ENCODE measurements around the gene ROS1.
"Not testable (repeated sequence)": the region's sequence is repeated elsewhere in the genome, so short reads cannot be mapped to it uniquely, and the experiment has no call there.

Gene ROS1

GRCh38 chr6:117425431-117426153 is at the start of gene ROS1:
TSS of gene ROS1 (minus strand) at chr6:117425942. CDS start at chr6:117425656, 286 bp downstream.
- peak; percentile 8 for DNase-seq

GRCh38 chr6:117473401-117473800 is 47.7 kb upstream of the ROS1 start:
- DNase-seq = no peak

GRCh38 chr6:117472667-117473066 is 46.9 kb upstream of the ROS1 start:
- DNase-seq = no peak

GRCh38 chr6:117469791-117470190 is 44.0 kb upstream of the ROS1 start:
- DNase-seq = no peak

- peak; percentile 15 for DNase-seq
Measured at GRCh38 chr6:117469356-117469755, 43.6 kb upstream of the ROS1 start.

GRCh38 chr6:117468527-117468926 is 42.8 kb upstream of the ROS1 start:
- not testable (repeated sequence) for DNase-seq

- DNase-seq = no peak
Measured at GRCh38 chr6:117467876-117468275, 42.1 kb upstream of the ROS1 start.

- DNase-seq = no peak
Measured at GRCh38 chr6:117465691-117466090, 39.9 kb upstream of the ROS1 start.

GRCh38 chr6:117464700-117465099 is 39.0 kb upstream of the ROS1 start:
- no peak for DNase-seq

GRCh38 chr6:117463762-117464665 is 38.3 kb upstream of the ROS1 start:
- DNase-seq = no peak

GRCh38 chr6:117459204-117459944 is 33.6 kb upstream of the ROS1 start:
- DNase-seq = no peak

- DNase-seq = no peak
Measured at GRCh38 chr6:117456998-117457397, 31.3 kb upstream of the ROS1 start.

- DNase-seq = no peak
Measured at GRCh38 chr6:117456250-117456649, 30.5 kb upstream of the ROS1 start.

GRCh38 chr6:117451671-117452070 is 25.9 kb upstream of the ROS1 start:
- DNase-seq = no peak

- DNase-seq = no peak
Measured at GRCh38 chr6:117449549-117450439, 24.1 kb upstream of the ROS1 start.

- DNase-seq = no peak
Measured at GRCh38 chr6:117448732-117449485, 23.2 kb upstream of the ROS1 start.

GRCh38 chr6:117448011-117448410 is 22.3 kb upstream of the ROS1 start:
- no peak for DNase-seq

- DNase-seq = no peak
Measured at GRCh38 chr6:117446861-117447260, 21.1 kb upstream of the ROS1 start.

GRCh38 chr6:117444600-117444999 is 18.9 kb upstream of the ROS1 start:
- no peak for DNase-seq

GRCh38 chr6:117442313-117442712 is 16.6 kb upstream of the ROS1 start:
- DNase-seq = not testable (repeated sequence)

GRCh38 chr6:117441824-117442264 is 16.1 kb upstream of the ROS1 start:
- no peak for DNase-seq

All from GF-D8 (cell line).